Stimulated activated naive CD8-positive, alpha-beta T cell treated with anti-CD3 and anti-CD28 coated beads, Interleukin-15, Interleukin-2, amounts not matched to agents 100 ng/mL and 50 ng/mL, for 24 hours (primary cell): ENCODE data around the gene SYTL3.

ENCODE experiments used
- H3K27ac Mint-ChIP-seq: one replicate; pipeline ENCODE4 v1.8.0; 2021; ENCODE audit warnings: mild to moderate bottlenecking, mixed read lengths
- H3K27me3 Mint-ChIP-seq: one replicate; pipeline ENCODE4 v1.8.0; 2021; ENCODE audit warnings: mixed read lengths
- H3K36me3 Mint-ChIP-seq: one replicate; pipeline ENCODE4 v1.8.0; 2021; ENCODE audit warnings: low read depth, mixed read lengths
- H3K4me1 Mint-ChIP-seq: one replicate; pipeline ENCODE4 v1.8.0; 2021; ENCODE audit warnings: low read depth, mixed read lengths
- H3K4me3 Mint-ChIP-seq: one replicate; pipeline ENCODE4 v1.8.0; 2021; ENCODE audit warnings: mild to moderate bottlenecking, mixed read lengths
- H3K9me3 Mint-ChIP-seq: one replicate; pipeline ENCODE4 v1.8.0; 2021; ENCODE audit warnings: mixed read lengths

Gene SYTL3

DNA sequence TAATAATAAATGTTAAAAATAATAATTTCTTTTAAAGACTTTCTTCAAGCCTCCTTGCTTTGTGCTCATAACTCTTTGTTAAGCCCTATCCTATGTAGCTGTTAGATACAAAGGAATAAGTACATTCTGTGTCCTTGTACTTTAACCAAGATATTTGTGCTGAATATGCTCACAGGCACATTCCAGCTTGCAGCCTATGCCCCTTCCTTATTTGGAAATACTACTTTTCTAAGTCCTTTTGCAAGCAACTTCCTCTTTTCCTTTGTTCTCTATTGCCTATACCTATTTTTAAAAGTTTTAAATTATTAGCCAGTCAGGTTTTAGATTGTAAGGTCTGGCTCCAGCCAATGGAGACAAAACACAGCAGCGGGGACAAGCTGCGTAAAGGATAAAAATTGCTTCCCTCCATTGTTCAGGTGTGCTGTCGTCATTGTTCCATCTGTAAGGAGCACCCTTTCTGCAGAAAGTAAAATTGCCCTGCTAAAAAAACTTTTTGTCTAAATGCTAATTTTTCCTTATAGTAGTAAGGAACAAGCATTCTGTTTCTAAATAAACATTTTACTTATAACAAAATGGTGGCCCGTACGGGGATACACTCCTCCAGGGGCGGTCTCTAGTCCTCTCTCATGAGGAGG is 80.2 kb downstream of the SYTL3 start:
- peaks cover 4% of the 10 kb centered on the region for H3K4me1 Mint-ChIP-seq
- no peak overlapping the region for H3K4me3 Mint-ChIP-seq
- H3K27ac Mint-ChIP-seq: peak overlapping the region; percentile 67
- no peaks in the 10 kb centered on the region for H3K27me3 Mint-ChIP-seq
- peaks cover 82% of the 10 kb centered on the region for H3K36me3 Mint-ChIP-seq
- no peaks in the 10 kb centered on the region for H3K9me3 Mint-ChIP-seq

DNA sequence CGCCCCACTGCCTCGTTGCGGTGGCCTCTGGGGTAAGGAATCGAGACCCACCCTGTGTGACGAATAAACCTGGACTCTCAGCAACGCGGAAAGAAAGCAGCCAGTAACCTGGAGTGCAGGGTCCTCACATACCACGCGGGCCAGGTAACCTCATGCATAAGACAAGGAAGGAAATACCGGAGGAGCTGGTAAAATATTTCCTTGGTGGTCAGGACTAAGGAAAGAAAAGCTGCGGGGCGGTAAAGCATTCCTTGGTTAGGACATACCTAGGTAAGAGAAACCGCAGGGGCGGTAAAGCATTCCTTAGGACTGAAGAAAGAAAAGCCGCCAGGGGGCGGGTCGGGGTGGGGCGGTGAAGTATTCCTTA is 80.7 kb downstream of the SYTL3 start:
- Mint-ChIP-seq H3K4me1 (peaks cover 4% of the 10 kb centered on the region), H3K9me3 (no peaks in the 10 kb centered on the region), H3K27ac (peak overlapping the region; percentile 67), H3K36me3 (peaks cover 81% of the 10 kb centered on the region), H3K27me3 (no peaks in the 10 kb centered on the region), H3K4me3 (no peak overlapping the region)

- H3K4me3 Mint-ChIP-seq: no peak overlapping the region
- no peaks in the 10 kb centered on the region for H3K27me3 Mint-ChIP-seq
- peaks cover 17% of the 10 kb centered on the region for H3K9me3 Mint-ChIP-seq
- H3K27ac Mint-ChIP-seq: no peak overlapping the region
- H3K36me3 Mint-ChIP-seq: peaks cover 92% of the 10 kb centered on the region
- H3K4me1 Mint-ChIP-seq: peaks cover 14% of the 10 kb centered on the region
Measured at GRCh38 chr6:158735009-158735408, 85.2 kb downstream of the SYTL3 start.

GRCh38 chr6:158737082-158737709 is 87.3 kb downstream of the SYTL3 start:
- no peak overlapping the region for H3K4me3 Mint-ChIP-seq
- H3K36me3 Mint-ChIP-seq: peaks cover 91% of the 10 kb centered on the region
- peaks cover 17% of the 10 kb centered on the region for H3K9me3 Mint-ChIP-seq
- H3K4me1 Mint-ChIP-seq: peaks cover 11% of the 10 kb centered on the region
- no peak overlapping the region for H3K27ac Mint-ChIP-seq
- H3K27me3 Mint-ChIP-seq: no peaks in the 10 kb centered on the region

GRCh38 chr6:158737710-158738615 is 88.1 kb downstream of the SYTL3 start:
- H3K36me3 Mint-ChIP-seq: peaks cover 88% of the 10 kb centered on the region
- H3K27ac Mint-ChIP-seq: peak overlapping the region; percentile 31

GRCh38 chr6:158739673-158740072 is 89.8 kb downstream of the SYTL3 start:
- H3K27ac Mint-ChIP-seq: no peak overlapping the region

More at GRCh38 chr6:158737710-158738615, 88.1 kb downstream of the SYTL3 start:
- H3K9me3 Mint-ChIP-seq: peaks cover 17% of the 10 kb centered on the region
- no peak overlapping the region for H3K4me3 Mint-ChIP-seq
- H3K27me3 Mint-ChIP-seq: no peaks in the 10 kb centered on the region
- H3K4me1 Mint-ChIP-seq: peaks cover 10% of the 10 kb centered on the region

GRCh38 chr6:158743033-158743651 is 93.3 kb downstream of the SYTL3 start:
- Mint-ChIP-seq H3K36me3 (peaks cover 78% of the 10 kb centered on the region), H3K27me3 (no peaks in the 10 kb centered on the region), H3K9me3 (peaks cover 13% of the 10 kb centered on the region), H3K4me1 (peaks cover 3% of the 10 kb centered on the region), H3K27ac (no peak overlapping the region), H3K4me3 (no peak overlapping the region)

More at GRCh38 chr6:158739673-158740072, 89.8 kb downstream of the SYTL3 start:
- Mint-ChIP-seq H3K4me1 (peaks cover 10% of the 10 kb centered on the region), H3K4me3 (no peak overlapping the region), H3K9me3 (peaks cover 17% of the 10 kb centered on the region), H3K36me3 (peaks cover 90% of the 10 kb centered on the region), H3K27me3 (no peaks in the 10 kb centered on the region)

GRCh38 chr6:158744986-158745430 is 95.2 kb downstream of the SYTL3 start:
- Mint-ChIP-seq H3K27me3 (no peaks in the 10 kb centered on the region), H3K27ac (no peak overlapping the region), H3K4me1 (no peaks in the 10 kb centered on the region), H3K36me3 (peaks cover 73% of the 10 kb centered on the region), H3K9me3 (no peaks in the 10 kb centered on the region), H3K4me3 (no peak overlapping the region)

GRCh38 chr6:158751224-158751623 is 101.4 kb downstream of the SYTL3 start:
- Mint-ChIP-seq H3K9me3 (no peaks in the 10 kb centered on the region), H3K27me3 (no peaks in the 10 kb centered on the region), H3K36me3 (peaks cover 62% of the 10 kb centered on the region), H3K4me3 (no peak overlapping the region), H3K4me1 (no peaks in the 10 kb centered on the region), H3K27ac (no peak overlapping the region)

- no peak overlapping the region for H3K27ac Mint-ChIP-seq
- no peaks in the 10 kb centered on the region for H3K9me3 Mint-ChIP-seq
- H3K36me3 Mint-ChIP-seq: peaks cover 61% of the 10 kb centered on the region
- H3K4me1 Mint-ChIP-seq: no peaks in the 10 kb centered on the region
- H3K4me3 Mint-ChIP-seq: no peak overlapping the region
- no peaks in the 10 kb centered on the region for H3K27me3 Mint-ChIP-seq
Measured at GRCh38 chr6:158751921-158752320, 102.1 kb downstream of the SYTL3 start.

DNA sequence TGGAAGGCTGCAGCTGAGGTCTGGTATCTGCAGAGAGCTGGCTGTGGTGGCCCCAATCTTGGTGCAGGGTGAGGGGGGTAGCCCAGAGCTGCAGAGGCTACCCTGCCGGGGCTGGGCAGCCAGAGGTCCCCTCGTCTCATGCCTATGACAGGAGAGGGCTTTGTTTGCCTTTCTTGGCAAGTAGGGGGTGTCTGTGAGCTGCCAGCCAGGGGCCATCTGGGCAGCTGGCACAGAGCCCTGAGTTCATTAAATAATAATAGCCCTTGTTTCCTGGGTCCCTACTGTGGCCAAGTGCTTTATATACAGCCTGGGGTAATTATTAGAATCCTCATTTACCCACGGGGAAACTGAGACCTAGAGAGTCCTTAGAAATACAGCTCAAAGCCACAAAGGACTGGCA is 102.8 kb downstream of the SYTL3 start:
- Mint-ChIP-seq H3K27me3 (no peaks in the 10 kb centered on the region), H3K4me3 (no peak overlapping the region), H3K36me3 (peaks cover 67% of the 10 kb centered on the region), H3K4me1 (no peaks in the 10 kb centered on the region), H3K27ac (no peak overlapping the region), H3K9me3 (no peaks in the 10 kb centered on the region)

GRCh38 chr6:158753811-158754210 is 104.0 kb downstream of the SYTL3 start:
- Mint-ChIP-seq H3K9me3 (no peaks in the 10 kb centered on the region), H3K4me1 (no peaks in the 10 kb centered on the region), H3K36me3 (peaks cover 60% of the 10 kb centered on the region), H3K27me3 (no peaks in the 10 kb centered on the region), H3K27ac (no peak overlapping the region), H3K4me3 (no peak overlapping the region)

DNA sequence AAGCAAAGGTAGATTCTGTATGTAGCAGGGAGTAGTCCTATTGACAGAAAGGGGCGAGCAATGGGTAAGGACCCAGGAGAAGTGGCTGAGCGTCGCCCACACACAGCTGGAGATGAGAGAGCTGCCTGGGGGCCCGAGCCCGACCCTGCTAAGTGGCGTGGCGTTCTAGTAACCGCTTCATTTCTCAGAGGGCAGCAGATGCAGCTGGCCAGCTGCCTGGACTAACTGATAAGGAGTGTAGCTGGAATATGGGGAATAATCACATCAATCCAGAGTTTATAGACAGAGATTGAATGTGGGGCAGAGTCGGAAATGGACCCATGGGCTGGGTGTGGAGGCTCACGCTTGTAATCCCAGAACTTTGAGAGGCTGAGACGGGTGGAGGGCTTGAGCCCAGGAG is 104.9 kb downstream of the SYTL3 start:
- Mint-ChIP-seq H3K27me3 (no peaks in the 10 kb centered on the region), H3K4me3 (no peak overlapping the region), H3K36me3 (peaks cover 60% of the 10 kb centered on the region), H3K27ac (no peak overlapping the region), H3K4me1 (no peaks in the 10 kb centered on the region), H3K9me3 (no peaks in the 10 kb centered on the region)

GRCh38 chr6:158755636-158756035 is 105.8 kb downstream of the SYTL3 start:
- no peak overlapping the region for H3K27ac Mint-ChIP-seq
- H3K4me1 Mint-ChIP-seq: no peaks in the 10 kb centered on the region
- H3K27me3 Mint-ChIP-seq: no peaks in the 10 kb centered on the region
- no peaks in the 10 kb centered on the region for H3K9me3 Mint-ChIP-seq
- no peak overlapping the region for H3K4me3 Mint-ChIP-seq
- H3K36me3 Mint-ChIP-seq: peaks cover 55% of the 10 kb centered on the region

- Mint-ChIP-seq H3K4me3 (no peak overlapping the region), H3K4me1 (no peaks in the 10 kb centered on the region), H3K9me3 (no peaks in the 10 kb centered on the region), H3K27ac (no peak overlapping the region), H3K36me3 (peaks cover 55% of the 10 kb centered on the region), H3K27me3 (no peaks in the 10 kb centered on the region)
Measured at GRCh38 chr6:158756126-158756525, 106.3 kb downstream of the SYTL3 start.
